Measurements from ENCODE around the gene ZCCHC2. TPM values are rescaled to one million over a fixed set of nuclear protein-coding genes. Genes with fewer than 3 reads are reported as not detected.
A peak's percentile ranks its signal among the peaks of the same experiment; 100 is the strongest.

ZCCHC2 gene
- total RNA-seq, 6 experiments from 2014 or later = 18.9 to 26.6 (median 23.5) TPM

DNA sequence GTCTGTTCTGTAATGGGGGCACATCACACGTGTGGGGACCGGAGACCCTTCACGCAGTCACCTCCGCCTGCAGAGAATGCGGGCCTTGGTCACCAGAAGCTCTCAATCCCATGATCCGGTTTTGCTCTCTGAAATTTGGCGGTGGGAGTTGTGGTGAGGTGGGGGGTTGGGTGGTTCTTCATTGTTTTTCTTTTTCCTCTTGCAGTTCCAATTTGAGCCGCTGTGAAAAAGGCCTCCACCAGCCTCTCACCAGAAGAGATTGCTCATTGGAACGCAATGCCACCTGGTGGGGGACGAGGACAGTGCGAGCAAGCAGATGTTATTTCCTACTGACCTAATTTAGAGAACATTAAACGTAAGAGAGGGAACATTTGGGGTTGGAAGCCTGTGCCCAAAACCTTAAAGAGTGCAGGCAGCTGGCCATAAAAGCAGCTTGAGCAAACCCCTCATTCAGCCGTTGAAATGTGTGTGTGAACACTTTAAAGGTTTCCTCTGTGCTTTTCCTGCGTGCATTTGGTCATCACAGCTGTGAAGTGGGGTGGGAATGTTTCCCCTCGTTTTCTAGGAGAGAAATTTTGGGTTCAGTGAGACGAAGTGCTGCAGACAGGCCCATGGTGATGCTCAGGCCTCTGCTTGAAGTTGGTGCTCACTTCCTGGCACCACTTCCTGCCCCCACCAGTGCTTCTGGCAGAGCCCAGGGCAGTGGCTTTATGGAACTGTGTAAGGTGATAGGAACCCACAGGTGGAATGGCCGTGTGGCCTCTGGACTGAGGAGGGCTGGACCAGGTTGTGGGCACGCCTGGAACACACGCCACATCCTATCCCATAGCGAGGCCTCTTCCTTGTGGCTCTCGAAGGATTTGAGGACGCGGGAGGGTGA, 61.7 kb downstream of the ZCCHC2 start:
- intact Hi-C loops (cut with DNase I) = loop anchor here in 1 of 2 donors (10.0 kb wide), 1 partner anchor 400 kb away; no protein-coding TSS in a partner anchor

DNA sequence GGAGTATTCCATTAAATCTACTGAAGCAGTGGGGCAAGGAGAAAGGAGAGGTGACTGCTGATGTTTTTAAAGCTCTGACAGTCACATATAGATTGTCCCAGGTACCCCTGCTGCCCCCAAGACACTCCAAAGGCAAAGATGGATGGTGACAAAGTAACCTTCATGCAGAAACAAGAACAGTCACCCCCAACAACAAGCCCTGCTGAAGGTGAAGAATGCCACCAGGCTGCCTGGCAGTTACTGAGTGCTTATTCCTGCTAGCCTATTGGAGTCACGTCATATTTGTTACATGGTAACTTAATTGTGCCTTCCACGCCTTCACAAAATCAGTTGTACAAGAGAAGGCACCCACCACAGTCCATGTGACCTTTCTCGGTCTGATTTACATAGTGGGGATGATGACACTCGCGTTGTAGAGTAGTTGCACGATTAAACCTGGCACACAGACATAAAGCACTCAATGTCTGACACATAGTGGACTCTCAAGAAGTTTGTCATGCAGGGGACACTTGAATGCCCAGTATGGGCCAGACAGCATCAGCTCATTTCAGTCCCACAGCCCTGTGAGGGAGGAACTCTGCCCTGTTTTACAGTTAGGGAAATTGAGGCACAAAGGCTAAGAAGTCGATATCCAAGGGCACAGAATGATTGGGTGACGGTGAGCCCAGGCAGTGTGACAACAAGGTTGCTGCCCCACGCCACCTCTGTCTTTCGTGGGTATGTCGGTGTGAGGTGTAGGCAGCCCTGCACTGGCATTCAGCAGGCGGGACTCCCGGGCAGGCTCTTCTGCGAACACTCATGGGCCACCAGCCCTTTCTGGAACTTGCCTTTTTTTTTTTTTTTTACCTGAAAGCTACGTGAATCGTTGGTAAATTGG, 62.7 kb downstream of the ZCCHC2 start:
- DNase-seq (no peak), ATAC-seq (no peak)
- H3K36me3 ChIP-seq = peaks cover 0 to 3% (median under 1%) of the 10 kb centered on the region in 4 donors
- H3K27me3 ChIP-seq = no peaks in the 10 kb centered on the region
- no peak overlapping the region for H3K27ac ChIP-seq
- H3K4me1 ChIP-seq = peaks cover 0 to 10% (median 3%) of the 10 kb centered on the region in 4 donors
- H3K4me3 ChIP-seq = no peak overlapping the region
- 58% methylated on average over 16 of the region's 16 CpGs for WGBS (ENCODE audit: insufficient coverage, low coverage, low lambda C conversion rate, missing lambda C conversion rate)
- intact Hi-C loops (cut with DNase I) = loop anchor here in 1 of 2 donors (10.0 kb wide), 1 partner anchor 399 kb away; no protein-coding TSS in a partner anchor
- TF ChIP-seq, protein P1, sequence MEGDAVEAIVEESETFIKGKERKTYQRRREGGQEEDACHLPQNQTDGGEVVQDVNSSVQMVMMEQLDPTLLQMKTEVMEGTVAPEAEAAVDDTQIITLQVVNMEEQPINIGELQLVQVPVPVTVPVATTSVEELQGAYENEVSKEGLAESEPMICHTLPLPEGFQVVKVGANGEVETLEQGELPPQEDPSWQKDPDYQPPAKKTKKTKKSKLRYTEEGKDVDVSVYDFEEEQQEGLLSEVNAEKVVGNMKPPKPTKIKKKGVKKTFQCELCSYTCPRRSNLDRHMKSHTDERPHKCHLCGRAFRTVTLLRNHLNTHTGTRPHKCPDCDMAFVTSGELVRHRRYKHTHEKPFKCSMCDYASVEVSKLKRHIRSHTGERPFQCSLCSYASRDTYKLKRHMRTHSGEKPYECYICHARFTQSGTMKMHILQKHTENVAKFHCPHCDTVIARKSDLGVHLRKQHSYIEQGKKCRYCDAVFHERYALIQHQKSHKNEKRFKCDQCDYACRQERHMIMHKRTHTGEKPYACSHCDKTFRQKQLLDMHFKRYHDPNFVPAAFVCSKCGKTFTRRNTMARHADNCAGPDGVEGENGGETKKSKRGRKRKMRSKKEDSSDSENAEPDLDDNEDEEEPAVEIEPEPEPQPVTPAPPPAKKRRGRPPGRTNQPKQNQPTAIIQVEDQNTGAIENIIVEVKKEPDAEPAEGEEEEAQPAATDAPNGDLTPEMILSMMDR (IDR thresholded peaks at IDR 0.05) = no peak
- TF ChIP-seq POLR2A (IDR thresholded peaks at IDR 0.05) = no peak
- no peaks in the 10 kb centered on the region for H3K9me3 ChIP-seq

More for the DNA sequence above, 61.7 kb downstream of the ZCCHC2 start:
- H3K27ac ChIP-seq = no peak overlapping the region
- no peak for TF ChIP-seq POLR2A (IDR thresholded peaks at IDR 0.05)
- TF ChIP-seq, protein P1 (IDR thresholded peaks at IDR 0.05) = peak; percentile 85 to 98 (median 95)
- H3K4me3 ChIP-seq = no peak overlapping the region
- no peaks in the 10 kb centered on the region for H3K27me3 ChIP-seq
- DNase-seq (peak; percentile 74 to 79 (median 75)), ATAC-seq (peak; percentile 89 to 96 (median 94))
- no peaks in the 10 kb centered on the region for H3K9me3 ChIP-seq
- peaks cover 0 to 9% (median 2%) of the 10 kb centered on the region in 4 donors for H3K36me3 ChIP-seq
- H3K4me1 ChIP-seq = peaks cover 0 to 10% (median 3%) of the 10 kb centered on the region in 4 donors
- 7% methylated on average over 14 of the region's 23 CpGs for WGBS (ENCODE audit: insufficient coverage, low coverage, low lambda C conversion rate, missing lambda C conversion rate)

DNA sequence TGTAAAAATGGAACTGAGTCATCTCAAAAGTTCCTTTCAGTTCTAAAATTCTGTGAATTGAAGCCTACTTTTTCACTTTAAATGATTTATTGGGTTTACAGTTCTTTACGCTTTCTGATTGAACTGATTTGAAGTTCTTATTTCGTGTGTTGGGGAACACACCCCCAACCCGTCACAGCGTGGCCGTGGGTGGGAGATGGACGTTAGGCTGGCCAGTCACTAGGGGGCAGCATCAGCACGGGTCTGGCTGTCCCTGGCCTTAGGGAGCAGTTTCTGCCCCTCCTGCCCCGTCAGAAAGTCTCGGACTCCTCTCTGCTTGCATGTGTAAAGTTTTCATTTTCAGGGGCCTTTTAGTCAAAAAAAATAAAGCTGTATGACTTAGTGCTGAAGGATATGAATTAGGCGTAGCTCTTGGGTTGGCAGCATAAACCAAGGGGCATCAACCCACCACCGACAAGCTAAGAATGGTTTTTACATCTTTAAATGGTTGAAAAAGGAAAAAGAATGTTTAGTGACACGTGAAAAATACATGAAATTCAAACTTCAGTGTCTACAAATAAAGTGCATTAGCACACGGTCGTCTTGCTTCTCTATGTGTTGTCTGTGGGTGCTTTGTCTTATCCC, 63.4 kb downstream of the ZCCHC2 start:
- Histone ChIP-seq H3K36me3 (peaks cover 0 to 3% (median under 1%) of the 10 kb centered on the region in 4 donors), H3K9me3 (no peaks in the 10 kb centered on the region), H3K4me3 (no peak overlapping the region), H3K27me3 (no peaks in the 10 kb centered on the region), H3K27ac (no peak overlapping the region), H3K4me1 (peaks cover 0 to 10% (median 3%) of the 10 kb centered on the region in 4 donors)
- no peak for TF ChIP-seq POLR2A (IDR thresholded peaks at IDR 0.05)
- TF ChIP-seq, protein P1 (IDR thresholded peaks at IDR 0.05) = peak; percentile 52 to 83 (median 80)
- intact Hi-C loops (cut with DNase I) = loop anchor here in 1 of 2 donors (10.0 kb wide), 1 partner anchor 399 kb away; no protein-coding TSS in a partner anchor
- ATAC-seq (peak; percentile 62 to 75 (median 67)), DNase-seq (peak; percentile 63 to 68 (median 67))
- 23% methylated on average over 14 of the region's 14 CpGs for WGBS (ENCODE audit: insufficient coverage, low coverage, low lambda C conversion rate, missing lambda C conversion rate)

Data from right lobe of liver (tissue), 6 donors.